Activated CD4-positive, CD25-positive, alpha-beta regulatory T cell treated with anti-CD3 and anti-CD28 coated beads, Interleukin-2, amount 50 U/mL, for 24 hours (primary cell): ENCODE data around the gene ARID5A.
A peak's percentile ranks its signal among the peaks of the same experiment; 100 is the strongest.

Experiments used
- ATAC-seq, 2 donors: fragments of 150-1000 bp; cut with Tn5 transposase; one replicate each; pipeline ENCODE4 v1.10.0; 2021; ENCODE audit warnings: mild to moderate bottlenecking in 1 of 2, moderate library complexity in 1 of 2

The ARID5A gene

GRCh38 chr2:96528006-96528699, 8.4 kb upstream of the ARID5A start:
- ATAC-seq, result peak; percentile 56 to 62

- ATAC-seq, result no peak
Measured at GRCh38 chr2:96528700-96529375, 7.7 kb upstream of the ARID5A start.

DNA sequence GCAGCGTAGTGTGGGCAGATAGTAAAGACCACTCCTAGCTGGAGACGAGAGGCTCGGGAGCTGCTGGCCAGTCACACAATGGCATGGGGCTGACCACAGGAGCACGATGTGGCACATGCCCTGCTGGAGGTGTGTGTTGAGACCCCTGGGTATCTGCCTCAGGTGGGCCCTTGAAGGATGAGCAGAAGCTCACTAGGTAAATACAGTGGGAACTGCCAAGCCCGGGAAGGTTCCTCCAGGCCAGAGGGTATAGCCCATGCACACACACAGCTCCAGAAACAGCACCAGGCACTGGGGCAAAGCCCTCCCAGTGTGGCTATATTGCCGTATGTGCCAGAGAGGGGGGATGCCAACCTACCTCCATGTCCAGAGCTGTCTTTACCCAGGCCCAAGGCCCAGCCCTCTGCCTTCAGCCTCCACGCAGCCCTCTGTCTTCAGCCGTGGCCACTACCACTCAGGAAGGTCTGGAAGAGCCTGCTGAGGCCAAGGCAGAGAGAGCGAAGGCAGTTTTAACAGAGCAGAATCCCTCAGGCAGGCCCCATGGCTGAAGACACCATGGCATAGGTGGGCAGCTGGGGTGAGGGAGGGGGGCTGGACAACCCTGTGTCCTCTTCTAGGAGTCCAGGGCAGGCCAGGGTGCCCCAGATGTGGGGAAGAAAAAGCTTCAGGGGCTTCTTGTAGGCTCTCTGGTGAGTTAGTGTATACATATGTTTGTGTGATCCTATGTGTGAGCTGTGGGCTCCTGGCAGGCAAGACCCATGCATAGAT, 7.0 kb upstream of the ARID5A start:
- no peak for ATAC-seq

DNA sequence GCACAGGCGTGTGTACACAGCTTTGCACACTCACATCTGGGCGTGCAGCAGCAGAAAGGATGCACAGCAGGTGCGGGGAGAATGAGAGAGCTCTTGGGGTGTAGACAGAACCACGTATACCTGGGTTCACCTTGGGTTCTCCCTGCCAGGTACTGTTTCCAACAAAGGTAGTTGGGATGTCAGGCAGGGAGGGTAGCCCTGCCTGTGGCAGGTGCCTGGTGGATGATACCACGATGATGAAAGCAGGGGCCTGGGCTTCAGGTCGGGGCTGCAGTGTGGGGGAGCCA, 6.5 kb upstream of the ARID5A start:
- no peak for ATAC-seq

- ATAC-seq, result no peak
Measured at GRCh38 chr2:96530474-96531357, 5.8 kb upstream of the ARID5A start.

DNA sequence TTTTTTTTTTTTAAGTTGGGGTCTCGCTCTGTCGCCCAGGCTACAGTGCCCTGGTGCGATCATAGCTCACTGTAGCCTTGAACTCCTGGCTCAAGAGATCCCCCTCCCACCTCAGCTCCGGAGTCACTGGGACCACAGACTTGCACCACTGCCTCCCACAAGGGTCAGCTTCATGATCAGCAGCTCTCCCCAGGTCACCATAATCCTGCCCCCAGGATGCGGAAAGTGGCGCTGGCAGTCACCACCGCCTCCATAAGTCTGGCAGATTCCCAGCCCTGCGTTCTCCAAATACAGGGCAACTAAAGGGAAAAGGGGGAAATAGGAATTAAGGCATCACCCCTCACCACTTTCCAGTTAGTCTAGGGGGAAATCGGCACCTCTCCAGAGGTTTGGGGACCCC, 5.2 kb upstream of the ARID5A start:
- no peak for ATAC-seq

- ATAC-seq, result peak; percentile 33 to 37
Measured at GRCh38 chr2:96531872-96532505, 4.6 kb upstream of the ARID5A start.

DNA sequence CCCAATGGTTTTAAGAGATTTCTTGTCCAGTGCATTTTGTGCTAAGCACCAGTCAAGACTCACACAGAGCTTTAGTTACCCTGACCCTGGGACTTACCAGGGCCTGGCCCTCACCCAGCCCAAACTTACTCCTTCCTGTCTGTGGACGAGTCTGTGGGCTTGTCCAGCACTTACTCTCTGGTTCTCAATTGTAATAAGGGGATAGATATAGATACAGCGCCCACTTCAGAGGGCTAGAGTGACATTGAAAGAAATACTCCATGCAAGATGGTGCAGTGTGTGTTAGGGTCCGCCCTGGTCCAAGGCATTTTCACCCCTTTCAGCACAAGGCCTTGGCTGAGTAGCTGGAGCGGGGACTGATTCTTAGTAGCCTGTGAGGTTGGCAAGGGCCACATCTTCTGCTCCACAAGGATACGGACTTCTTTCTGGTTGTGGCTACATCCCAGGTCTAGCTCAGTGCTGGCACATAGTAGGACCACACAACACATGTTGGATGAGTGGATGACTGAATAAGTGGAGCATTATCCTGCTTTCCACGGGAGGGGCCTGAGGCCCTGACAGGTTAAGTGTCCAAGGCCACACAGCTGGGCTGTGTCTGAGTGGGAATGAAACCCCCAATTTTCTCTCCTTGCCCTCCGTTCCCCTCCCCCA, 3.8 kb upstream of the ARID5A start:
- ATAC-seq, result no peak

DNA sequence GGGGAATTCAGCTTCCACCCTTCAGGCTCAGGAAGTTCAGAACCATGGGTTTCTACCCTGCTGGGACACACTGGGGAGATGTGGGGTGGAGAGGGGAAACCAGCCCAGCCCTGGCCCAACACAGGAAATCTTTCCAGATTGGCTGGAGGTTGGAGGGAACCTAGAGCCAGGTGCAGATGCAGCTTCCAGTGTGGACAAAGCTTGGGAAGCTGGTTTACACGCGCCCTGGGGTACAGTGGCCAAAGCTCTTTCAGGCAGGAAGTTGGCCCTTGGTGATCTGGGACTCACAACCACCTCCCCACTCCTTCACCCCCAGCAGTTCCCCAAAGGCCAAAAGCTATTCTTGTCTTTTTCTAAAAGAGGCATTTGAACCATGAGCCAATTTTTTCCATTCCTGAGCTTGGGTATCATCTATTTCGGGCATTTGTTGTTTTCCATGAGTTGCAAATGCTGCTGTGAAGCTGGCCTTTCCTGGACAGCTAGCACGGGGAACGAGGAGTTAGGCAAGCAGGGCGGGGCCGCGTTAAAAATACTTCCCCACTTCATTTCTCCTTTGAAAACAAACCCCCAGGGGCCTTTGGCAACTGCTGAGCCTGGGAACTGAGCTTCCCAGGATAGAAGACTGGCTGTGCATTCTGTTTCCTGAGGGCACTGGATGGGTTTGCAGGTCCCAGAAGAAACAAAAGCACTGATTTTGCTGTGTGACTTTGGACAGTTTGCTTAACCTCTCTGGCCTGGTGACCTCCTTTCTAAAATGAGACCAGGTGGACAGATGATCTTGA, 3.1 kb upstream of the ARID5A start:
- no peak for ATAC-seq

DNA sequence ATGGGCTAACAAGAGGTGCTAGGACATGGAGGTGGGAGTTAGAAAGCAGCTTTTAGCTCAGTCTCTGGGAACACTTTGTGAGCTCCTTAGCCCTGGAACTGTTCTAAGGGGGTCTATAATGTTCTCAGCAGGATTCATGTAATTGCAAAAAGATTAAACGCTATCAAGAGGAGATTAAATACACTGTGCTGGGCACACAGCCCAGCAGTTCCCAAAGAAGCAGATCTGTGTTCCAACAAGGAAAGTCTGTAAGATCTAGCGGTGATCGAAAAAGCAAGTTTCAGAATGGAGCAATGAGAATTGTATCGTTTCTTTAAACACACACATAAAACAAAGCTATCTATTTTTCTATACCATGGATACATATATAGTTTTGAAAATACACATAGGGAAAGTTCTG, 2.4 kb upstream of the ARID5A start:
- no peak for ATAC-seq

GRCh38 chr2:96534701-96535181, 1.8 kb upstream of the ARID5A start:
- ATAC-seq, result no peak

GRCh38 chr2:96535331-96535730, 1.2 kb upstream of the ARID5A start:
- no peak for ATAC-seq

DNA sequence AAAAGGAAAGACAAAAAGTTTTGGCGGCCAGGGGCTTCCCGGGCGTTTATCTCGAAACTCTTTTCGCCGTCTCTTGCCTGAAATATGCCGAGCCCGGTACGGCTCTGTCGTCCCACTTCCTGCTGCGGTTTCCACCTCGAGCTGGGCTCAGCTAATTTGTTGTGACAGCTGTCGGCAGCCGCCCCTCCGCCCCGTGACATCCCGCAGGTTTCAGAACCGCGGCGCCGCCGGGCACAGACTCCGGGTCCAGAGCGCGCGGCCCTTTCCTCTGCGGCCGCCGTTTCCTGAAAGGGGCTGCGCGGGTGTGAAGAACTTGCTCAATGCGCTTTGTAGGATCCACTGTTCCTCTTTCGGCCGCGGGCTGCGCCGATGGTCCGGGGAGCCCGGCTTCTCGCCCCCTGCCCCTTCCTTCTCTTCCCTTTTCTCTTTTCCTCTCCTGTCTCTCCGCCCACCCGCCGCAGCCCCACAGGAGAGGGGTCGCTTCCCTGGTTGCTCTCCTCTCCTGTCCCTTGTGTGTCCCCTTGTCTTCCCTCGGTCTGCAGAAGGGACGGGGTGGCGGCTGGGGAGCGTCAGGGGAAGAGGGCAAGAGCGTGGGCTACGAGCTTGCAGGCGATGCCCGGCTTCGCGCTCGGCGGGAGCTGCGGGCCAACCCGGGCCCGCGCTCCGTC, 648 bp downstream of the ARID5A start:
- peak; percentile 51 to 52 for ATAC-seq

DNA sequence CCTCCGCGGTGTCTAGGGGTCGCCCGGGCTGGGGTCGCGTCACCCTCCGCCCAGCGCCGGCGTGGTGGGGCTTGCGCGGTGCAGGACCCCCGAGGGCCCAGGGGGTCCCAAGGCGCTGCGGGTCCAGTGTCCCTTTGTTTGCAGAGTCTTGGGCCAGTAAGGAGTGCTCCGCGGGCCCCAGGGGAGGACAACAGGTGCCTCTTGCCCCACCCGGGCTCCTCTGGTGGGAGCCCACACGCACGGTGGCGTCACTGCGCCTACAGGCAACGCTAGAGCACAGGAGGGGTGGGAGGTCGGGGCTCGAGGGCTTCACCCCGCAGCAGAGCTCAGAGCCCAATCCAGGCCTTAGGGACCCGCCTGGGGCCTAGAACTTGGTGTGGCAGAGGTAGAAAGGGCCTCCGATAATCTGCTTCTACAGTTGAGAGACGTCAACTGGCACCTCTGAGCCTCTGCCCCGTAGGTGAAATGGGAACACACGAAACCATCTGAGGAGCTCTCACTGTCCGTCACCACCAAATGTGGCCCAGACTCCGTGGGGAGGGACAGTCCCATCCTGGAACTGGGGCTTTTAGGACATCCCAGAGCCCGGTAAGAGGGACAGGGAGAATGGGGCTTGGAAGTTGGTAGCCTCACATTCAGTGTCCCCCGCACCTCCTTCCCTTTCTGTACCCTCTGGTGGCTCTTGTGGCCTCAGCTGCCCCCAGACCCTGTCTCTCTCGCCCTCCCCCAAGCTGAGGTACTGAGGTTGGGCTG, 1.4 kb downstream of the ARID5A start:
- peak; percentile 9 to 10 for ATAC-seq

DNA sequence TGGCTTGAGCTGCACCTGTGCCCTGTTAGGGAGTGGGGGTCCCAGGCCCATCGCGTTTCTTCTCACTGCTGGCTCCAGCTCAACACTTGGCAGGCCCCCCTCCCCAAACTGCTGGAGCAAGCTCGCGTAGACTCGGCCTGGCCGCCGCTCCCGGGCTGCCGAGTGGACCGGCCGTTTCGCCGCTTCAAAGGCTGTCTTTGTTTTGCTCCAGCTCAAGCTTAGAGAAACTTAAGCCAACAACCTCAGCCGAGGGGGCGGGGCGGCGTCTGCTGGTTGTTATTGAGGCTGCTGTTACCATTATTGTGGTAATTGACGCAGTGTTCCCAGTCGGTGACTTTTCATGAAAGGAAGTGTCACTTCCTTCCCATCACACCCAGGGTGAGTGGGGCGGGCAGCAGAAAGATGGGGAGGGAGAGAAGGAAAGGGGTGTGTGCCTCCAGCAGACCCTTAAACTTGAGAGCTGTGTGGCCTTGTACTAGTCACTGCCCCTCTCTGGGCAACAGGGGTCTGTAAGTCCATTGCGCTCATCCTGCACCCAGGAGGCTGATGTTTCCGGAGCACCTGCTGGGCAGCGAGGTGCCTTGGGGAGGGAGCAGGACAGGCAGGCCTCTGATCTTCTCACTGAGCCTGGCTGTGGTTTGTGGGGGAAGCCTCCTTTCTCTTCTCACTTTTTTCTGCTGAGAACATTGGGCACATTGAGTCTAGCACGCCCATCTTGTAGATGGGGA, 2.1 kb downstream of the ARID5A start:
- ATAC-seq, result peak; percentile 44 to 47

DNA sequence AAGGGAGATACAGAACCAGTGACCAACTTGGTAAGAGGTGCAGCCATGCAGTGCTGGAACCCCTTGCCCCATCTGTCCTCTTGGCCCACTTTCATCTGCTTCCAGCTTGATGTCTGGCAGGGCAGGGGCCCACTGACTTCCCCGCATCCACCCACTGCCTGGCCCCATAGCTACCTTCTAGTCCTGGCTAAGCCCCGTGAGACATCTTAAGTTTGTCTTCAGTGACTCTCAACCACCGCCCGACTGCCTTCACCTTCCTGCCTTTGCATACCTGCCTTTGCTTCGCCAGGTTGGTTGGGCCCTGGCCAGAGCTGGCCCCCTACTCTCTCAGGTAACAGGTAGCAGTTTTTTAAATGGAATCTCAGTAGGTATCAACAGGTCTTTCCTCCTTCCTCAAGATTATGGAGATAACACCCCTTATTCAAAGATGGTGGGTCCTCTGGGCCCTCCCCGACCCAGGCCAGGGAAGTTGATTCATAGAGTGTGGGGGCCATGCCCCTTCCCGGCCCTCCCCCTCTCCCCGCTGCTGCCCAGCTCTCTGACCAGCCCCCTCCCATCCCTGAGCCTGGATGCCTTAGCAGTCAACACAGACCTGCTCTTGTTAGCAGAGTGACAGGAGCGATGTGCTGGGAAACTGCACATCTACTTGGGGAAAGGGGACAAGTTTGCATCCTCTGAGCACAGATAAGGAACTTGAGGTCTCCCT, 2.8 kb downstream of the ARID5A start:
- ATAC-seq, result no peak

- ATAC-seq, result no peak
Measured at GRCh38 chr2:96540136-96540535, 3.6 kb downstream of the ARID5A start.
